Activated naive CD4-positive, alpha-beta T cell treated with anti-CD3 and anti-CD28 coated beads, Interleukin-2, amount 10 ng/mL, durations not matched to agents 7 days and 5 days (primary cell): ENCODE data around the gene XPR1.
"Not testable (repeated sequence)": the region's sequence is repeated elsewhere in the genome, so short reads cannot be mapped to it uniquely, and the experiment has no call there.

Source experiments
- CTCF ChIA-PET: fragments of 350-600 bp; sonication (Branson Sonifier 250); formaldehyde crosslinking; loops from one replicate; lab custom pipeline; 2021; ENCODE audit warnings: antibody characterized with exemption; lab: Charles Lee
- DNase-seq: peaks from one replicate; pipeline ENCODE4 v3.0.0-alpha.2; 2020
- H3K27ac Mint-ChIP-seq: one replicate; pipeline ENCODE4 v1.8.0; 2021; ENCODE audit warnings: mild to moderate bottlenecking, moderate library complexity, mixed read lengths
- H3K27me3 Mint-ChIP-seq: one replicate; pipeline ENCODE4 v1.8.0; 2021; ENCODE audit warnings: mild to moderate bottlenecking, mixed read lengths
- H3K36me3 Mint-ChIP-seq: one replicate; pipeline ENCODE4 v1.8.0; 2021; ENCODE audit warnings: mixed read lengths
- H3K4me1 Mint-ChIP-seq: one replicate; pipeline ENCODE4 v1.8.0; 2021; ENCODE audit warnings: mixed read lengths
- H3K4me3 Mint-ChIP-seq: one replicate; pipeline ENCODE4 v1.8.0; 2021; ENCODE audit warnings: mild to moderate bottlenecking, moderate library complexity, mixed read lengths
- H3K9me3 Mint-ChIP-seq: one replicate; pipeline ENCODE4 v1.8.0; 2021; ENCODE audit warnings: mixed read lengths

The XPR1 gene

GRCh38 chr1:180642781-180643180, 11.0 kb downstream of the XPR1 start:
- H3K4me1 Mint-ChIP-seq: no peaks in the 10 kb centered on the region
- CTCF ChIA-PET: no interaction called here

DNA sequence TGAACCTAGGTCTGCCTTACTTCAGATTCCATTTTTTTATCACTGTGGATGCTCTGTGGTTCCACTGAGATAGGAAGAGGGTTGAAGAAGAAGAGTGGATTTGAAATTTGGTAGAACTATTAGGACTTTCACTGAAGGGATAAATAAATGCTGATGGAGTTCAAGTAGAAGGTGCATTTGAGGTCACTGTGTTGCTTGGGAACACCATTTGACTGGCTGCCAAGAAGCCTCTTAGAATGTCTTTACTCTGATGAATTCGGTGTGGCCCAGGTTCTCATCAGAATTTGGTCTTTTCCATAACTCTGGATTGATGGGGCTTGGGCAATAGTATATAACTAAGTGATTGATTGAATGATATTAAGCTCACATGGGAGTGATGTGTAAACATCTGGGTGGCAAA, 11.9 kb downstream of the XPR1 start:
- no peak for DNase-seq
- no peaks in the 10 kb centered on the region for H3K4me1 Mint-ChIP-seq
- CTCF ChIA-PET: no interaction called here

More at GRCh38 chr1:180642781-180643180, 11.0 kb downstream of the XPR1 start:
- Mint-ChIP-seq H3K9me3 (no peaks in the 10 kb centered on the region), H3K27ac (no peak overlapping the region), H3K27me3 (no peaks in the 10 kb centered on the region), H3K4me3 (no peak overlapping the region), H3K36me3 (peaks cover 8% of the 10 kb centered on the region)
- no peak for DNase-seq

GRCh38 chr1:180644526-180645192, 12.8 kb downstream of the XPR1 start:
- Mint-ChIP-seq H3K27me3 (no peaks in the 10 kb centered on the region), H3K9me3 (no peaks in the 10 kb centered on the region), H3K27ac (no peak overlapping the region), H3K4me3 (no peak overlapping the region), H3K4me1 (no peaks in the 10 kb centered on the region), H3K36me3 (peaks cover 8% of the 10 kb centered on the region)
- DNase-seq: no peak
- CTCF ChIA-PET: no interaction called here

More for the DNA sequence above, 11.9 kb downstream of the XPR1 start:
- H3K27ac Mint-ChIP-seq: no peak overlapping the region
- H3K36me3 Mint-ChIP-seq: peaks cover 8% of the 10 kb centered on the region
- no peaks in the 10 kb centered on the region for H3K9me3 Mint-ChIP-seq
- H3K27me3 Mint-ChIP-seq: no peaks in the 10 kb centered on the region
- H3K4me3 Mint-ChIP-seq: no peak overlapping the region

- CTCF ChIA-PET, H3K27me3 Mint-ChIP-seq, DNase-seq, H3K4me1 Mint-ChIP-seq, H3K4me3 Mint-ChIP-seq, H3K27ac Mint-ChIP-seq, H3K36me3 Mint-ChIP-seq, H3K9me3 Mint-ChIP-seq: not testable (repeated sequence)
These were observed 13.4 kb downstream of the XPR1 start for GRCh38 chr1:180645261-180645660.

GRCh38 chr1:180646093-180646492, 14.3 kb downstream of the XPR1 start:
- Mint-ChIP-seq H3K27ac (no peak overlapping the region), H3K27me3 (no peaks in the 10 kb centered on the region), H3K36me3 (peaks cover 8% of the 10 kb centered on the region), H3K4me1 (no peaks in the 10 kb centered on the region), H3K9me3 (no peaks in the 10 kb centered on the region), H3K4me3 (no peak overlapping the region)
- CTCF ChIA-PET: no interaction called here
- DNase-seq: no peak

- Mint-ChIP-seq H3K4me3 (no peak overlapping the region), H3K9me3 (no peaks in the 10 kb centered on the region), H3K4me1 (no peaks in the 10 kb centered on the region), H3K27ac (no peak overlapping the region), H3K27me3 (no peaks in the 10 kb centered on the region), H3K36me3 (peaks cover 9% of the 10 kb centered on the region)
- DNase-seq: no peak
- CTCF ChIA-PET: no interaction called here
These were observed 14.7 kb downstream of the XPR1 start for GRCh38 chr1:180646547-180646946.

DNA sequence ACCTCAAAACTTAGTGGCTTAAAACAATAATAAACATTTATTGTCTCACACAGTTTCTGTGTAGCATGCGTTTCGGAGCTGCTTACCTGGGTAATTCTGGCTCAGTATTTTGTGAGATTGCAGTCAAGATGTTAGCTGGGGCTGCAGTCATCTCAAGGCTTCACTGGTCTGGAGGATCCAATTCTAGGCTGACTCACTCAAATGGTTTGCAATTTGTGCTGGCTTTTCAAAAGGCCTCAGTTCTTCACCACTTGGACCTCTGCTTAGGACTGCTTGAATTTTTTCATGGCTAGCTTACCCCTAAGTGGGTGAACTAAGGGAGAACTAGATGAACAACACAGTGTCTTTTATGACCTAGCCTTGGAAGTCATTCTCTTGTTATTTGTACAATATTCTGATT, 21.0 kb downstream of the XPR1 start:
- no peak for DNase-seq
- CTCF ChIA-PET: interaction anchor here (0.6 to 0.9 kb wide), 2 partner anchors 36 to 96 kb away, joined by 3 read pairs; no protein-coding TSS in a partner anchor

DNA sequence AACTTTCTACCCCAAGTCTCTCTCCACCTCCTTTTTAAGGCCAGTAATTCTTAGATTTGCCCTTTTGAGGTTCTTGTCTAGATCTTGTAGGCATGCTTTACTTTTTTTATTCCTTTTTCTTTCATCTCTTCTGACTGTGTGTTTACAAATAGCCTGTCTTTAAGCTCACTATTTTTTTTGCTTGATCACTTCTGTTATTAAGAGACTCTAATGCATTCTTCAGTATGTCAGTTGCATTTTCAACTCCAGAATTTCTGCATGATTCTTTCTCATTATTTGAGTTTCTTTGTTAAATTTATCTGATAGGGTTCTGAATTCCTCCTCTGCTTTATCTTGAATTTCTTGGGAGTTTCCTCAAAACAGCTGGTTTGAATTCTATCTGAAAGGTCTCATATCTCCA, 30.9 kb downstream of the XPR1 start:
- H3K36me3 Mint-ChIP-seq: peaks cover 38% of the 10 kb centered on the region
- DNase-seq: no peak
- H3K9me3 Mint-ChIP-seq: peaks cover 63% of the 10 kb centered on the region
- H3K4me1 Mint-ChIP-seq: no peaks in the 10 kb centered on the region
- no peaks in the 10 kb centered on the region for H3K27me3 Mint-ChIP-seq
- CTCF ChIA-PET: no interaction called here
- H3K27ac Mint-ChIP-seq: no peak overlapping the region
- no peak overlapping the region for H3K4me3 Mint-ChIP-seq

More for the DNA sequence above, 21.0 kb downstream of the XPR1 start:
- Mint-ChIP-seq H3K4me1 (no peaks in the 10 kb centered on the region), H3K4me3 (no peak overlapping the region), H3K27ac (no peak overlapping the region), H3K27me3 (no peaks in the 10 kb centered on the region), H3K36me3 (peaks cover 9% of the 10 kb centered on the region), H3K9me3 (peaks cover 13% of the 10 kb centered on the region)

DNA sequence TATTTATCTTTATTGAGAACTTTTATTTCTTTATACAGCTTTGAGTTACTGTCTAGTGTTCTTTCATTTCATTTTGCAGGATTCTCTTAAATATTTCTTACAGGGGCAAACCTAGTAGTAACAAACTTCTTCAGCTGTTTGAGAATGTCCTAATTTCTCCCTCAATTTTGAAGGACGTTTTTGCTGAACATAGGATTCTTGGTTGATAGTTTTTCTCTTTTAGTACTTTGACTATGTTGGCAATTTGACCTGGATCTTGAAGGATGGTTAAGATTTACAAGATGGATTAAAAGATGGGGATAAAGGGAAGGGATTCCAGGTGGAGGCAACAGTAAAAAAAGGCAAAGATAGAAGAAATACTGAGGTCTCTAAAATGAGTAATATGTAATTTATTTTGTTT, 38.9 kb downstream of the XPR1 start:
- DNase-seq: no peak
- H3K27me3 Mint-ChIP-seq: no peaks in the 10 kb centered on the region
- H3K4me3 Mint-ChIP-seq: no peak overlapping the region
- peaks cover 28% of the 10 kb centered on the region for H3K9me3 Mint-ChIP-seq
- H3K4me1 Mint-ChIP-seq: peaks cover 9% of the 10 kb centered on the region
- no peak overlapping the region for H3K27ac Mint-ChIP-seq
- CTCF ChIA-PET: no interaction called here
- peaks cover 19% of the 10 kb centered on the region for H3K36me3 Mint-ChIP-seq

DNA sequence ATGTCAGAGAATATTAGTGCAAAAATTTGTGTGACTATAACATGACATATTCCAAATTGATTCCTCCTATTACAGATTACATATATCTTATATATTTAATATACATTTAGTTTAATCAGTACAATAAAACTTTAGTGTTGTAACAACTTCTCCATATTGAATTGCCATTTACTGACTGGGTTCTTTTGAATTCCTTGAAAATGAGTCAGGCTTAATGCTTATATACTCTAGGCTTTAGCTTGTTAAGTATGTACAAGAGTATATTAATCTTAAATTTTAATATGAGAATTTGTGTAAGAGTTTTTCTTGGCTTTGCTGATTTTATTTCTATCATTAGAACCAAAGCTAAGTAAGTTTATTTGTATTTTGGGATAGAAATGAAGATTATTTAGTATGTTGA, 40.3 kb downstream of the XPR1 start:
- H3K9me3 Mint-ChIP-seq: peaks cover 19% of the 10 kb centered on the region
- H3K4me3 Mint-ChIP-seq: no peak overlapping the region
- DNase-seq: no peak
- CTCF ChIA-PET: no interaction called here
- no peak overlapping the region for H3K27ac Mint-ChIP-seq
- H3K27me3 Mint-ChIP-seq: no peaks in the 10 kb centered on the region
- H3K4me1 Mint-ChIP-seq: peaks cover 9% of the 10 kb centered on the region
- H3K36me3 Mint-ChIP-seq: peaks cover 15% of the 10 kb centered on the region

DNA sequence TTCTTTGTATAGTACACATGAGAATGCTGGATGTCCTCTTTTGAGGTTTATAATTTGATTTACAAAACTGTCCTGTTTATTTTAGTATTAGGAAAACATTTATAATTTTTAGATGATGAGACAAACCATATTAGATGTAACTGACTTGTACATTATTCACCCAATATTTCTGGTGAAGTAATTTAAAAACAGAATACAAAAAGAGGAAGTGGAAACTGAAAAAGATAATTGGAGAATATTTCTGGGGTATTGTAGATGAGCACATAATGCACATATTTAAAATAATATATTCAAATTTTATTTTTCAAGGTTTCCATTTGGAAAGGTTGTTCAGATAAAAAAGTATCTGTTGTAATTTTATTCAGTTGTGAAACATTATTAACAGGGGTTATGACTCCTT, 40.7 kb downstream of the XPR1 start:
- peaks cover 9% of the 10 kb centered on the region for H3K4me1 Mint-ChIP-seq
- H3K9me3 Mint-ChIP-seq: peaks cover 20% of the 10 kb centered on the region
- no peak for DNase-seq
- no peak overlapping the region for H3K4me3 Mint-ChIP-seq
- CTCF ChIA-PET: no interaction called here
- no peaks in the 10 kb centered on the region for H3K27me3 Mint-ChIP-seq
- no peak overlapping the region for H3K27ac Mint-ChIP-seq
- H3K36me3 Mint-ChIP-seq: peaks cover 12% of the 10 kb centered on the region

GRCh38 chr1:180674603-180675530, 43.0 kb downstream of the XPR1 start:
- no peaks in the 10 kb centered on the region for H3K27me3 Mint-ChIP-seq
- CTCF ChIA-PET: interaction anchor here (0.7 kb wide), 1 partner anchor 140 kb away, joined by 3 read pairs; no protein-coding TSS in a partner anchor
- no peak for DNase-seq

GRCh38 chr1:180675586-180675985, 43.8 kb downstream of the XPR1 start:
- peaks cover 2% of the 10 kb centered on the region for H3K4me1 Mint-ChIP-seq
- H3K27me3 Mint-ChIP-seq: no peaks in the 10 kb centered on the region

More at GRCh38 chr1:180674603-180675530, 43.0 kb downstream of the XPR1 start:
- peaks cover 22% of the 10 kb centered on the region for H3K9me3 Mint-ChIP-seq
- peaks cover 7% of the 10 kb centered on the region for H3K4me1 Mint-ChIP-seq
- no peak overlapping the region for H3K27ac Mint-ChIP-seq
- peaks cover 11% of the 10 kb centered on the region for H3K36me3 Mint-ChIP-seq
- H3K4me3 Mint-ChIP-seq: no peak overlapping the region

GRCh38 chr1:180680558-180681144, 48.8 kb downstream of the XPR1 start:
- no peaks in the 10 kb centered on the region for H3K4me1 Mint-ChIP-seq
- peaks cover 13% of the 10 kb centered on the region for H3K9me3 Mint-ChIP-seq
- no peak overlapping the region for H3K4me3 Mint-ChIP-seq
- CTCF ChIA-PET: no interaction called here
- H3K27me3 Mint-ChIP-seq: no peaks in the 10 kb centered on the region
- H3K36me3 Mint-ChIP-seq: peaks cover 14% of the 10 kb centered on the region
- DNase-seq: no peak
- H3K27ac Mint-ChIP-seq: no peak overlapping the region

More at GRCh38 chr1:180675586-180675985, 43.8 kb downstream of the XPR1 start:
- H3K9me3 Mint-ChIP-seq: peaks cover 20% of the 10 kb centered on the region
- CTCF ChIA-PET: no interaction called here
- H3K4me3 Mint-ChIP-seq: no peak overlapping the region
- no peak for DNase-seq
- no peak overlapping the region for H3K27ac Mint-ChIP-seq
- H3K36me3 Mint-ChIP-seq: peaks cover 8% of the 10 kb centered on the region
